ENCODE results near the gene SLFN12L. TPM values are rescaled to one million over a fixed set of nuclear protein-coding genes. Genes with fewer than 3 reads are reported as not detected.

SLFN12L gene
- total RNA-seq, result 10 to 100 TPM in 1 of 2 donors, 1 to 10 TPM in 1; 2.1 to 13.2 TPM
- polyA plus RNA-seq, result under 1 TPM; 0.59 to 0.88 TPM
- long read RNA-seq, donor 1, result 0 reads
- long read RNA-seq, donor 2, result 0 reads
- long read RNA-seq, donor 3, result 0 reads
- long read RNA-seq, donor 4, result 0 reads
- long read RNA-seq, donor 5, partial matches to known transcripts, result 5 of 5 reads
- long read RNA-seq, donor 5, other reads (novel, unspliced or antisense), result 0 of 5 reads

DNA sequence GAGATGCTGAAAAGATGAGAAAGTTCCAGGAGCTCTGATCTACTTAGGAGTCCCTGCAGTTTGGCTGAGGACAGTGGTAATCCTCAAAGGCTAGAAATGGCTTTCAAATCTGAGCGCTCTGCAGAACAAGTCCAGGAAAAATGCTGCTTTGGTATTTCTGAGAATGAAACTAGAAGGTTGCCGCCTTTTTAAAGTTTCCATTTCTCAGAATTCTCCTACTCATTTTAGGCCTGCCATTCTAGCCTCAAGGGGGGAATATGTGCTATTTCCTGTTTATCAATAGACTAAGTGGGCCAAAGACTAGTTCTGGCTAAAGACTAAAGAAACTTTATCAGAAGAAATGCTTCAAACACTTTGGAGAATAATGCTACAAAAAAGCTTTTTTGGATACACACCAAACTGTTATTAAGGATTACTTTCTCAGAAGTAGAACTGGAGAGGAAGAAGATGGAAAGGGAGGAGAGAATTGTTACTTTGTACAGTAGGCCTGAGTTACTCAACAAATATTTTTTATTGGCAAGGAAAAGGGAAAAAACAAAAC is at the start of gene SLFN12L:
Gene SLFN12L, minus strand, starts transcription at position 78 of the 541 bp plus-strand sequence. CDS start 15,314 bp downstream, outside the sequence.
- peak; percentile 32 to 98 (median 98) for DNase-seq

GRCh38 chr17:35586569-35587073 is 49.1 kb upstream of the SLFN12L start:
- Histone ChIP-seq H3K4me1 (ENCODE audit: control insufficient read depth in 5 of 5, insufficient read depth in 5 of 5, low read length in 5 of 5) (peaks cover 7 to 27% (median 13%) of the 10 kb centered on the region in 5 donors), H3K9ac (ENCODE audit: insufficient read depth in 1 of 2, low read length in 2 of 2) (peak overlapping the region; percentile 99), H3K9me3 (ENCODE audit: control insufficient read depth in 4 of 4, insufficient read depth in 3 of 4, low read length in 3 of 4) (no peaks in the 10 kb centered on the region), H3K27ac (ENCODE audit: low read depth in 1 of 2, low read length in 1 of 2) (peak overlapping the region; percentile 81 to 95), H3K27me3 (ENCODE audit: control insufficient read depth in 3 of 3, insufficient read depth in 3 of 3, low read length in 2 of 3) (peaks cover 0 to 9% (median 0%) of the 10 kb centered on the region in 3 donors), H3K4me3 (peak overlapping the region; percentile 98), H3K36me3 (ENCODE audit: control insufficient read depth in 4 of 4, insufficient read depth in 4 of 4, low read length in 4 of 4) (peaks cover 0 to 6% (median 0%) of the 10 kb centered on the region in 4 donors)
- DNase-seq, result no peak
- 26 to 27% methylated on average over 7 of the region's 7 CpGs for WGBS, 2 donors
- ATAC-seq (ENCODE audit: insufficient read depth, low FRiP score), result peak; percentile 14
- TF ChIP-seq, protein P1, sequence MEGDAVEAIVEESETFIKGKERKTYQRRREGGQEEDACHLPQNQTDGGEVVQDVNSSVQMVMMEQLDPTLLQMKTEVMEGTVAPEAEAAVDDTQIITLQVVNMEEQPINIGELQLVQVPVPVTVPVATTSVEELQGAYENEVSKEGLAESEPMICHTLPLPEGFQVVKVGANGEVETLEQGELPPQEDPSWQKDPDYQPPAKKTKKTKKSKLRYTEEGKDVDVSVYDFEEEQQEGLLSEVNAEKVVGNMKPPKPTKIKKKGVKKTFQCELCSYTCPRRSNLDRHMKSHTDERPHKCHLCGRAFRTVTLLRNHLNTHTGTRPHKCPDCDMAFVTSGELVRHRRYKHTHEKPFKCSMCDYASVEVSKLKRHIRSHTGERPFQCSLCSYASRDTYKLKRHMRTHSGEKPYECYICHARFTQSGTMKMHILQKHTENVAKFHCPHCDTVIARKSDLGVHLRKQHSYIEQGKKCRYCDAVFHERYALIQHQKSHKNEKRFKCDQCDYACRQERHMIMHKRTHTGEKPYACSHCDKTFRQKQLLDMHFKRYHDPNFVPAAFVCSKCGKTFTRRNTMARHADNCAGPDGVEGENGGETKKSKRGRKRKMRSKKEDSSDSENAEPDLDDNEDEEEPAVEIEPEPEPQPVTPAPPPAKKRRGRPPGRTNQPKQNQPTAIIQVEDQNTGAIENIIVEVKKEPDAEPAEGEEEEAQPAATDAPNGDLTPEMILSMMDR (IDR thresholded peaks at IDR 0.05; ENCODE audit: control extremely low read depth, extremely low read depth), result no peak

More for the DNA sequence above, at the start of gene SLFN12L:
- Histone ChIP-seq H3K36me3 (ENCODE audit: control insufficient read depth in 4 of 4, insufficient read depth in 4 of 4, low read length in 4 of 4) (no peaks in the 10 kb centered on the region), H3K9ac (ENCODE audit: insufficient read depth in 1 of 2, low read length in 2 of 2) (peak within 1 kb of the TSS in 1 of 2 donors; percentile 71), H3K27ac (ENCODE audit: low read depth in 1 of 2, low read length in 1 of 2) (peak within 1 kb of the TSS; percentile 58 to 64), H3K4me3 (no peak within 1 kb of the TSS), H3K27me3 (ENCODE audit: control insufficient read depth in 3 of 3, insufficient read depth in 3 of 3, low read length in 2 of 3) (no peaks in the 10 kb centered on the region), H3K4me1 (ENCODE audit: control insufficient read depth in 5 of 5, insufficient read depth in 5 of 5, low read length in 5 of 5) (peaks cover 0 to 66% (median 6%) of the 10 kb centered on the region in 5 donors), H3K9me3 (ENCODE audit: control insufficient read depth in 4 of 4, insufficient read depth in 3 of 4, low read length in 3 of 4) (no peaks in the 10 kb centered on the region)
- ATAC-seq (ENCODE audit: insufficient read depth, low FRiP score), result no peak
- TF ChIP-seq, protein P1 (IDR thresholded peaks at IDR 0.05; ENCODE audit: control extremely low read depth, extremely low read depth), result no peak
- 39 to 49% methylated on average over 2 of the region's 2 CpGs for WGBS, 2 donors

DNA sequence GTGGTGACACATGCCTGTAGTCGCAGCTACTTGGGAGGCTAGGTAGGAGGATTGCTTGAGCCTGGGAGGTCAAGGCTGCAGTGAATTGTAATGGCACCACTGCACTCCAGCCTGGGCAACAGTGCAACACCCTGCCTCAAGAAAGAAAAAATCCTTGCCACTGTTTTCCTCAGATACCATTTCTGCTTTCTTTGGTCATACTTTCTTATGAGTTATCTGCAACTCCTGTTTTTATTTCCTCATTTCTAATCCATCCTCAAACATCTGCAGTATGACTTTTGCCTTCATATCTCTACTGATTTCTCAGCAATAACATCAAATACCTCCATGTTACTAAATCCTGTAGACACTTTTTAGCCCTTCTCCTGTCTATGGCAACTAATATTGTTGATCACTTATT is 46.6 kb upstream of the SLFN12L start:
- no peak for ATAC-seq (ENCODE audit: insufficient read depth, low FRiP score)

More for the DNA sequence above, 46.6 kb upstream of the SLFN12L start:
- H3K4me3 ChIP-seq, result no peak overlapping the region
- peaks cover 3 to 17% (median 11%) of the 10 kb centered on the region in 5 donors for H3K4me1 ChIP-seq (ENCODE audit: control insufficient read depth in 5 of 5, insufficient read depth in 5 of 5, low read length in 5 of 5)
- TF ChIP-seq, protein P1 (IDR thresholded peaks at IDR 0.05; ENCODE audit: control extremely low read depth, extremely low read depth), result no peak
- no peaks in the 10 kb centered on the region for H3K9me3 ChIP-seq (ENCODE audit: control insufficient read depth in 4 of 4, insufficient read depth in 3 of 4, low read length in 3 of 4)
- DNase-seq, result no peak
- H3K27ac ChIP-seq (ENCODE audit: low read depth in 1 of 2, low read length in 1 of 2), result no peak overlapping the region
- no peak overlapping the region for H3K9ac ChIP-seq (ENCODE audit: insufficient read depth in 1 of 2, low read length in 2 of 2)
- H3K36me3 ChIP-seq (ENCODE audit: control insufficient read depth in 4 of 4, insufficient read depth in 4 of 4, low read length in 4 of 4), result peaks cover 0 to 6% (median 0%) of the 10 kb centered on the region in 4 donors
- H3K27me3 ChIP-seq (ENCODE audit: control insufficient read depth in 3 of 3, insufficient read depth in 3 of 3, low read length in 2 of 3), result peaks cover 0 to 9% (median 0%) of the 10 kb centered on the region in 3 donors
- WGBS, 2 donors, result 89 to 100% methylated on average over 1 of the region's 1 CpG
